ENCODE data around the gene PCDHB16.

The PCDHB16 gene

GRCh38 chr5:141234109-141234667, 52.0 kb downstream of the PCDHB16 start:
- peak; percentile 55 for DNase-seq
